Astrocyte (in vitro differentiated cells and primary cell): ENCODE results near the gene KNOP1. TPM values are rescaled to one million over a fixed set of nuclear protein-coding genes. Genes with fewer than 3 reads are reported as not detected.

ENCODE experiments used
- DNase-seq: peaks from one replicate; pipeline ENCODE4 v3.0.0-alpha.2; 2010; ENCODE audit warnings: low read depth
- FAIRE-seq: peaks from 2 replicates; lab custom pipeline; 2011; peaks lifted over from hg19 to GRCh38; lab: Jason Lieb, UNC
- H2AFZ ChIP-seq: 2 replicates; pipeline ENCODE4 v1.6.0; 2012; ENCODE audit warnings: low read depth, low read length, inconsistent platforms
- H3K27ac ChIP-seq: 2 replicates; pipeline ENCODE4 v1.5.1; 2011; ENCODE audit warnings: low read depth, low read length, inconsistent platforms
- H3K27me3 ChIP-seq: 2 replicates; pipeline ENCODE4 v1.6.0; 2011; ENCODE audit warnings: low read length, inconsistent platforms; ENCODE audit not compliant: insufficient read depth
- H3K36me3 ChIP-seq: 2 replicates; pipeline ENCODE4 v1.5.1; 2011; ENCODE audit warnings: low read length, inconsistent platforms; ENCODE audit not compliant: insufficient read depth
- H3K4me1 ChIP-seq: 2 replicates; pipeline ENCODE4 v1.5.1; 2011; ENCODE audit warnings: low read length, inconsistent platforms; ENCODE audit not compliant: insufficient read depth
- H3K4me2 ChIP-seq: 2 replicates; pipeline ENCODE4 v1.6.0; 2012; ENCODE audit warnings: low read length, inconsistent platforms
- H3K4me3 ChIP-seq: 2 replicates; pipeline ENCODE4 v1.5.1; 2011; ENCODE audit warnings: low read depth, mild to moderate bottlenecking, low read length, inconsistent platforms; ENCODE audit not compliant: insufficient read depth
- H3K79me2 ChIP-seq: 2 replicates; pipeline ENCODE4 v1.6.0; 2012; ENCODE audit warnings: mild to moderate bottlenecking, low read length, inconsistent platforms; ENCODE audit not compliant: insufficient read depth
- H3K9ac ChIP-seq: 2 replicates; pipeline ENCODE4 v1.6.0; 2012; ENCODE audit warnings: mild to moderate bottlenecking, low read length, inconsistent platforms
- H3K9me3 ChIP-seq: 2 replicates; pipeline ENCODE4 v1.5.1; 2012; ENCODE audit warnings: low read depth, mild to moderate bottlenecking, low read length, inconsistent platforms; ENCODE audit not compliant: insufficient read depth
- H4K20me1 ChIP-seq: 2 replicates; pipeline ENCODE4 v1.6.0; 2012; ENCODE audit warnings: low read length, inconsistent platforms; ENCODE audit not compliant: insufficient read depth
- H3K27ac Mint-ChIP-seq: one replicate; pipeline ENCODE4 v1.8.0; 2021; ENCODE audit warnings: mild to moderate bottlenecking, mixed read lengths; ENCODE audit not compliant: unreplicated experiment
- H3K27me3 Mint-ChIP-seq: one replicate; pipeline ENCODE4 v1.8.0; 2021; ENCODE audit warnings: low read depth, mixed read lengths; ENCODE audit not compliant: unreplicated experiment
- H3K36me3 Mint-ChIP-seq: one replicate; pipeline ENCODE4 v1.8.0; 2021; ENCODE audit warnings: low read depth, mixed read lengths; ENCODE audit not compliant: unreplicated experiment
- H3K4me1 Mint-ChIP-seq: one replicate; pipeline ENCODE4 v1.8.0; 2021; ENCODE audit warnings: low read depth, mixed read lengths; ENCODE audit not compliant: unreplicated experiment
- H3K4me3 Mint-ChIP-seq: one replicate; pipeline ENCODE4 v1.8.0; 2021; ENCODE audit warnings: mild to moderate bottlenecking, moderate library complexity, mixed read lengths; ENCODE audit not compliant: unreplicated experiment
- H3K9me3 Mint-ChIP-seq: one replicate; pipeline ENCODE4 v1.8.0; 2021; ENCODE audit warnings: mild to moderate bottlenecking, mixed read lengths; ENCODE audit not compliant: unreplicated experiment
- CTCF ChIP-seq: IDR thresholded peaks from 2 replicates; pipeline ENCODE4 v1.5.1; 2011; ENCODE audit warnings: low read depth, mild to moderate bottlenecking, inconsistent platforms, low read length, moderate library complexity; ENCODE audit not compliant: insufficient read depth
- EZH2 ChIP-seq: IDR thresholded peaks from 2 replicates; pipeline ENCODE4 v1.6.1; 2012; ENCODE audit warnings: mild to moderate bottlenecking, low read length, inconsistent platforms; ENCODE audit not compliant: insufficient read depth
- total RNA-seq: library from RNA; stranded (reverse); gene quantifications from 2 replicates; pipeline ENCODE4 v1.2.1, GENCODE V29; 2021

KNOP1 gene
- total RNA-seq, 1 donor from 2014 or later: 22.9 TPM

- FAIRE-seq (no peak), DNase-seq (no peak)
- Histone ChIP-seq H3K9me3 (no peaks in the 10 kb centered on the region), H3K4me3 (no peak overlapping the region), H4K20me1 (no peaks in the 10 kb centered on the region), H3K79me2 (no peaks in the 10 kb centered on the region), H3K27me3 (no peaks in the 10 kb centered on the region), H3K4me2 (no peak overlapping the region), H3K4me1 (no peaks in the 10 kb centered on the region), H2AFZ (no peak overlapping the region), H3K9ac (no peak overlapping the region), H3K27ac (no peak overlapping the region), H3K36me3 (no peaks in the 10 kb centered on the region)
- TF ChIP-seq CTCF: no peak
- no peak for TF ChIP-seq EZH2
- no peaks in the 10 kb centered on the region for H3K4me1 Mint-ChIP-seq
- H3K27ac Mint-ChIP-seq: no peak overlapping the region
- no peaks in the 10 kb centered on the region for H3K27me3 Mint-ChIP-seq
- H3K9me3 Mint-ChIP-seq: peaks cover 5% of the 10 kb centered on the region
- no peak overlapping the region for H3K4me3 Mint-ChIP-seq
- peaks cover 22% of the 10 kb centered on the region for H3K36me3 Mint-ChIP-seq
These were observed 55.7 kb downstream of the KNOP1 start for GRCh38 chr16:19662351-19662750.

GRCh38 chr16:19660432-19660831 lies 57.6 kb downstream of the KNOP1 start:
- Histone ChIP-seq H3K36me3 (no peaks in the 10 kb centered on the region), H2AFZ (no peak overlapping the region), H3K27me3 (no peaks in the 10 kb centered on the region), H3K4me1 (peaks cover under 1% of the 10 kb centered on the region), H4K20me1 (no peaks in the 10 kb centered on the region), H3K27ac (no peak overlapping the region), H3K4me3 (no peak overlapping the region), H3K9me3 (no peaks in the 10 kb centered on the region), H3K9ac (no peak overlapping the region), H3K4me2 (no peak overlapping the region), H3K79me2 (no peaks in the 10 kb centered on the region)
- H3K27ac Mint-ChIP-seq: no peak overlapping the region
- H3K36me3 Mint-ChIP-seq: peaks cover 29% of the 10 kb centered on the region
- no peaks in the 10 kb centered on the region for H3K27me3 Mint-ChIP-seq
- H3K4me3 Mint-ChIP-seq: no peak overlapping the region
- FAIRE-seq: no peak
- TF ChIP-seq CTCF (no peak), EZH2 (no peak)
- peaks cover 5% of the 10 kb centered on the region for H3K9me3 Mint-ChIP-seq
- DNase-seq: no peak
- no peaks in the 10 kb centered on the region for H3K4me1 Mint-ChIP-seq

GRCh38 chr16:19659554-19659953 lies 58.5 kb downstream of the KNOP1 start:
- FAIRE-seq (no peak), DNase-seq (no peak)
- H3K4me2 ChIP-seq: no peak overlapping the region
- H3K4me3 Mint-ChIP-seq: no peak overlapping the region
- no peak overlapping the region for H3K4me3 ChIP-seq
- H4K20me1 ChIP-seq: no peaks in the 10 kb centered on the region
- H3K9me3 Mint-ChIP-seq: peaks cover 2% of the 10 kb centered on the region
- H3K4me1 ChIP-seq: peaks cover 3% of the 10 kb centered on the region
- no peak overlapping the region for H3K27ac Mint-ChIP-seq
- peaks cover 2% of the 10 kb centered on the region for H3K36me3 ChIP-seq
- no peaks in the 10 kb centered on the region for H3K9me3 ChIP-seq
- no peak overlapping the region for H3K27ac ChIP-seq
- H3K79me2 ChIP-seq: no peaks in the 10 kb centered on the region
- no peak overlapping the region for H2AFZ ChIP-seq
- TF ChIP-seq EZH2: no peak
- no peak for TF ChIP-seq CTCF
- H3K36me3 Mint-ChIP-seq: peaks cover 25% of the 10 kb centered on the region
- no peak overlapping the region for H3K9ac ChIP-seq
- H3K27me3 Mint-ChIP-seq: no peaks in the 10 kb centered on the region
- H3K27me3 ChIP-seq: no peaks in the 10 kb centered on the region
- H3K4me1 Mint-ChIP-seq: no peaks in the 10 kb centered on the region
